Stimulated activated CD4-positive, alpha-beta T cell treated with anti-CD3 and anti-CD28 coated beads, Interleukin-12 subunit alpha, Interleukin-12 subunit beta, amount 100 ng/mL, for 4 hours (primary cell): ENCODE measurements around the gene B4GALT6.
"Not testable (repeated sequence)": the region's sequence is repeated elsewhere in the genome, so short reads cannot be mapped to it uniquely, and the experiment has no call there.

Source experiments
- DNase-seq: peaks from one replicate; pipeline ENCODE4 v3.0.0-alpha.2; 2020

Gene B4GALT6, protein sequence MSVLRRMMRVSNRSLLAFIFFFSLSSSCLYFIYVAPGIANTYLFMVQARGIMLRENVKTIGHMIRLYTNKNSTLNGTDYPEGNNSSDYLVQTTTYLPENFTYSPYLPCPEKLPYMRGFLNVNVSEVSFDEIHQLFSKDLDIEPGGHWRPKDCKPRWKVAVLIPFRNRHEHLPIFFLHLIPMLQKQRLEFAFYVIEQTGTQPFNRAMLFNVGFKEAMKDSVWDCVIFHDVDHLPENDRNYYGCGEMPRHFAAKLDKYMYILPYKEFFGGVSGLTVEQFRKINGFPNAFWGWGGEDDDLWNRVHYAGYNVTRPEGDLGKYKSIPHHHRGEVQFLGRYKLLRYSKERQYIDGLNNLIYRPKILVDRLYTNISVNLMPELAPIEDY

DNA sequence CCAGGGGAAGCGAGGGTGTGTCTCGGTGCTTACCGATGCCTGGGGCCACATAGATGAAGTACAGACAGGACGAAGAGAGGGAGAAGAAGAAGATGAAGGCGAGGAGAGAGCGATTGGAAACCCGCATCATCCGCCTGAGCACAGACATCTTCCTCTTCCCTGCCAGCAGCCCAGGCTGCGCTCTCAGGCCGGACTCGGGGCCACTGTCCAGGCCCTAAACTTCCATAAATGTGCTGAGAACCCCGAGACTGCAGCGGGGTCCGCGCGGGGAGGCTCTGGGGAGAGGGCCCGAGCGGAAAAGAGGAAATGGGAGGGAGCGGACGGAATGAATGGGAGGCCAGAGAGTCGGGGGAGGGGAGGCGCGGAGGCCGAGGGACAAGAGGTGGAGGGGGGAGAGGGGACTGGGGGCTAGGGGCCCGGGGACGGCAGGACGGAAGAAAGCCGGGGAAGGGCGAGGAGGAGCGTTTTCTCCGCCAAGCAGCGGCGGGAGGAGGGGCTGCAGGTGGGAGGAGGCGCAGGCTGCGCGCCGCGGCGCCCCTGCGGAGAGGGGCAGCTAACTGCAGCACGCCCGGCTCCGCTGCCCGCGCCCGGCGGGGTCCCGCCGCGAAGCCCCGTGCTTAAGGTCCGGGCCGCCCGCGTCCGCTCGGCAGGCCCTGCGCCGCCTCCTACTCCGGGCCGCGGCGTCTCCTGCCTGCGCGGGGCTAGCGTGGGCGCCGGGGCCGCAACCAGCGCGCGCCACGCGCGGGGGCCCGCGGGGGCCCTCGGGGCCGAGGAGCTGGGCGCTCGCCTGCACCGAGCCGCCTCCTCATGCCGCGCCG, at the start of gene B4GALT6:
Gene B4GALT6, minus strand, starts transcription at position 303 of the 818 bp plus-strand sequence. Its CDS starts 155 bp downstream, at position 148.
- DNase-seq = peak; percentile 30

DNA sequence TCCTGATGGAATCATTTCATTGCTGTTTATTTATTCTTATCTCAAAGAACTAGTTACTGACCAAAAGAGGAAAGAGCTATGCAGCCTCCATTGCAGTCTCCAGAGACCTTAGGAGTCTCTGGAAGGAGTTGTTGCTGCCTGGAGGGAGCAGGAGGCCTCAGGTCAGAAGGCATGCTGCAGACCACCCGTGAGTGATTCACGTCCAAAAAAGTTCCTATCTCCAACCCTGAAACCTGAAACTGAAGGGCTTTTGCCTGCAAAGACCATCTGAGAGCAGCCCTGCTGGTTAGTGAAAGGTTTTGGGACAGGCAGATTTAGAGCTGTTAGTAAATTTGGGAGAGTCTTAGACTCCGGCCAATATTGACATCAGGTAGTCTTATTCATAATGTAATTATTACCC, 47.2 kb upstream of the B4GALT6 start:
- DNase-seq = no peak

DNA sequence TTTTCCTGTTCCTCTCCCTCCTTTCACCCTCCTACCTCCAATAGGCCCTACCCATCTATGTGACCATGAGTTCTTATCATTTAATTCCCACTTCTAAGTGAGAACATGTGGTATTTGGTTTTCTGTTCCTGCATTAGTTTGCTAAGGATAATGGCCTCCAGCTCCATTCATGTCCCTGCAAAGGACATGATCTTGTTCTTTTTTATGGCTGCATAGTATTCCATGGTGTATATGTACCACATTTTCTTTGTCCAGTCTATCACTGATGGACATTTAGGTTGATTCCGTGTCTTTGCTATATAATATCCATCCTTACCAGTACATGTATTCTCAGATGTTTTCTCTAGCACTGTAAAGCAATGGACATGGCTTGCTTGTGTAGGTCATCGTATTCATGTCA, 44.8 kb upstream of the B4GALT6 start:
- not testable (repeated sequence) for DNase-seq

DNA sequence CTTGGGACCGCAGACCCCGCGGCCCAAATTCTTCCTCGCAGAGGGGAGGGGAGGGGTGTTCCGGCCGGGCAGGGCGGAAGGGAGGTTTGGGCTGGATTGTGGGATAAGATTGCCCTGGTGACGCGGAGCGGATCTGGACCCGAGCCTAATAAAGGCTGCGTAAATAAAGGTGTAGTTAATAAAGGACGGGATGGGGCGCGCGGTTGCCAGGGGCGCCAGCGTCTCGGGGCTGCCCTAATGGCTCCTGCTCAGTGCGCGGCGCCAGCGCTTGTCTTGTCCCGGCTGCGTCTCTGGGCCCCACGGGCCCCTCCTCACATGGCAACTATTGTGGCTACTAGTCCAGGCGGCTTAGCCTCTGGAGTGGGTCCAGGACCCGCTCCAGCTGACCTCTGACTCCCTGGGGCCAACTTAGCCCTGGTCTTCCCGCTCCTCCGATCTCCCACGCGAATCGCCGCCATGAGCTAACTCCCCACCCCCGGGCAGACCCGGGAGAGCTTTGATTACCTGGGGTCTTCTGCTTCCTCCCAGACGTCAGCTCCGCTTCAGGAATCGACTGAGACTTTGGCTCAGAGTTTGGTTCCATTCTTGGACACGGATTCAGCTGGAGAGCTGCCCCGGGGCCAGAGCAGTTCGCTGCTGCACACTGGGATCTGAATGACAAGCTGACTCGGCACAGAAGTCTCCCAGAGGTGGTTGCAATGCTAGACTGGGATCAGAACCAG, 39.8 kb upstream of the B4GALT6 start:
- DNase-seq = no peak

DNA sequence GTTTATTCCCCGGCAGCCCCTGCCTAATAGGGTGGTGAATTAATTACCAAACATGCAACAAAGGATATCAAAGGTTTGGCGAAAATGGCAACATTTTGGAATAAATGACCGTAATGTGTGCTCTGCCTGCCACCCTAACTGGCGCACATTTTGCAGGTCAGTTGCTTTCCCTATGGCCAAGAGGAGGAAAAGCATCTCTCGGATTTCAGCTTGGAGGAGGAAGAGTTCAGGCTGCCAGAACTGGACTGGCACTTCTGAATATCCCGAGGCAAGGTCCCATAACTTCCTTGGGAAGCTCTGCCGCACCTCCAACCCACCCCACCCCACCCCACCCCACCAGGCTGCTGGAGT, 39.2 kb upstream of the B4GALT6 start:
- DNase-seq = no peak

DNA sequence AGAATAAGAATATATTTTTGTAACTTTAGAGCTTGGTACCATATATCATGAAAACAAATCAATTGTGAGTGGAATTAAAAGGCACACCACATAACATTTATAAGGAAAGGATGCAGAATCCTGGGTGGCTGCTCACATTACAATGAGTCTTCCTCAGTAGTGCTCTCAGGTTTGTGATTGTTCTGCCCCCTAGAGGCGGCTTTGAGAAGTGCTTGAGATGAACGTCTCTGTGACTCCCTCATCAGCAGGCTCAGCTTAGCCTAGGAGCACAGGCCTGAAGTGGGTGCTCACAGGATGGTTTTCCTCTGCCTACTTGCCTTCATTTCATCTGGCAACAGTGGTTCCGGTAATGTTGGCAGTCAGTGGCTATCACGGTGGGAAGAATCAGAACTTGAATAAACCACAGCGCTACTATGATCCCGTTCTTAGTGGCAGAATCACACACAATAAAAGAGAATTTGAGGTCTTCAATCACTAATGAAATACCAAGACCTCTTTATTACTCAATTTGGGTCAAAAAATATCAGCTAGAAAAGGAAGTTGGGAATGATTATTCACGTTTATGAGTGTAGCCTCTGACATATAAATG, 38.1 kb upstream of the B4GALT6 start:
- peak; percentile 69 for DNase-seq

DNA sequence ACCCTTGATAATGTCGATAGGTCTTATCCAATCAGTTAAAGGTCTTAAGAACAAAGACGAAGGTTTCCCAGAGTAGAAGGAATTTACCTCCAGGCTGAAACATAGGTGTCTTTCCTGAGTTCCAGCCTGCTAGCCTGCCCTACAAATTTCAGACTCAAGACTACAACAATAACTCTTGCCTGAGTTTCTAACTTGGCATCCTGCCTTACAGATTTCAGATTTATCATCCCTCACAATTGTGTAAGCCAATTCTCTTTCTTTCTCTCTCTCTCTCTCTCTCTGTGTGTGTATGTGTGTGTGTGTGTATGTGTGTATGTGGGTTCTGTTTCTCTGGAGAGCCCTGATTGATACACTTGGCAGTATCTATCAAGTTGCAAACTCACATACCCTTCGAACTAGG, 37.2 kb upstream of the B4GALT6 start:
- DNase-seq = no peak

DNA sequence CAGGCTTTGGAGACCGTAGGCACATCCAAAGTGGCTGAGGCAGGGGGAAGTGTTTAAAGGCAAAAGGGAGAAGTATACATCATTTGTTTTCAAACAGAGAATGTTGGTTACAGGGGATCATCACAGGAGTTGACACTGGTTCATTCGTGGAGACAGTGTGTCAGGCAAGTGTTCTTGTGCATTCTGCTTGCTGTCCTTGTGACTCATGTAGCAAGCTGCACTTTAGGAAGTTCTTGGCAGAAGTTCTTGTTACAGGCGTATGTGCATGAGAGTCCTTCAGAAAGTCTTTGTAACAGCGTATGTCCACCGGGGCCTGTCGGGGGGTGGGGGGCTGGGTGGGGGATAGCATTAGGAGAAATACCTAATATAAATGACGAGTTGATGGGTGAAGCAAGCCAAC, 36.5 kb upstream of the B4GALT6 start:
- no peak for DNase-seq

DNA sequence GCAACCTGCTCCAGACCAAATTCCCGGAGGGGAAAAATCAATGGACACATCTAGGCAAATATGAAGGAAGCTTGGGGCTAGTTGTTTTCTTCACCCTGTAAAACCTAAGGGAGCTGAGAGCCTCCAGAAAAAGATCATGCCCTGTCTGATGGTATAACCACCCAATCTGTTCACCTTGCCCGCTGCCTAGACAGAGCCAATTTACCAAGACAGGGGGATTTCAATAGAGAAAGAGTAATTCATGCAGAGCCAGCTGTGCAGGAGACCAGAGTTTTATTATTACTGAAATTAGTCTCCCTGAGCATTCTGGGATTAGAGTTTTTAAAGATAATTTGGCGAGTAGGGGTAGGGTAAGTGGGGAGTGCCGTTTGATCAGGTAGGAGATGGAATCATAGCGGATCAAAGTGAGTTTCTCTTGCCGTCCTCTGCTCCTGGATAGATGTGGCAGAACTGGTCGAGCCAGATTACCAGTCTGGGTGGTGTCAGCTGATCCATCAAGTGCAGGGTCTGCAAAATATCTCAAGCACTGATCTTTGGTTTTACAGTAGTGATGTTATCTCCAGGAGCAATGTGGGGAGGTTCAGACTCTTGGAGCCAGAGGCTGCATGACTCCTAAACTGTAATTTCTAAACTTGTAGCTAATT, 35.1 kb upstream of the B4GALT6 start:
- DNase-seq = no peak

DNA sequence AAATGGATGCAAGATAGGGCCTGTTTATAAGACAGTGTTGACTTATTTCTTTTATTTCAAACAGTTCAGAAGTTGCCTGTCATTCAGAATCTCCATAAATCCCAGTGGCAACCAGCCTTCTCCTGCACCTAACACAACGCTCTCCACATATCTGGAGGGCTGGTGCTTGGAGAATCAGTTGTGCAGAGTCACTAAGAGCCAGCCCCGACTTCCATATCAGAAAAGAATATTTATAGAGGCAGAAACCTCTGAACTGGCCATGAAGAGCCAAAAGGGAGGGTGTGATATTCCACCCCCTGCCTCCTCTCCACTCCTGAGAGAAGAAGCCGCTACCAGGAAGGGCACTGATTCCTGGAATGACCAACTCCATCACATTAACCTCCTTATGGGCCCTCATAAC, 34.0 kb upstream of the B4GALT6 start:
- DNase-seq = no peak

DNA sequence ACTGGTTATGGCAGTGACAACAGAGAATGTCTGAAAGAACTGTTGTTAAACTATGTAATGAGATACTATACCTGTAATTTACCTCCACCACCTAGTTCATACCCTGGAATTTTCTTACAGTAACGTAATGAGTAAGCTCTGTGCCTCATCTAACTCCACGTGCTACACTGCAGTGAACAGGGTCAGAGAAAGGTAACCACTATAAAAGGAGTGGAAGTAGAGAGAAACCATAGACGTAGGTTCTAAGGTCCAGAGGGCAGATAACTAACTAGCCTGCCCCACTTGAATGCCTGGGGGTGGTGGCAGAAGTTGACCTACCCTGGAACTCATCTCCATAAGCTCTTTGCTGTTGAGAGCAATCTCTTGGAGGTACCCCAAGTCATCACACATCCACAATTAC, 32.0 kb upstream of the B4GALT6 start:
- DNase-seq = no peak

DNA sequence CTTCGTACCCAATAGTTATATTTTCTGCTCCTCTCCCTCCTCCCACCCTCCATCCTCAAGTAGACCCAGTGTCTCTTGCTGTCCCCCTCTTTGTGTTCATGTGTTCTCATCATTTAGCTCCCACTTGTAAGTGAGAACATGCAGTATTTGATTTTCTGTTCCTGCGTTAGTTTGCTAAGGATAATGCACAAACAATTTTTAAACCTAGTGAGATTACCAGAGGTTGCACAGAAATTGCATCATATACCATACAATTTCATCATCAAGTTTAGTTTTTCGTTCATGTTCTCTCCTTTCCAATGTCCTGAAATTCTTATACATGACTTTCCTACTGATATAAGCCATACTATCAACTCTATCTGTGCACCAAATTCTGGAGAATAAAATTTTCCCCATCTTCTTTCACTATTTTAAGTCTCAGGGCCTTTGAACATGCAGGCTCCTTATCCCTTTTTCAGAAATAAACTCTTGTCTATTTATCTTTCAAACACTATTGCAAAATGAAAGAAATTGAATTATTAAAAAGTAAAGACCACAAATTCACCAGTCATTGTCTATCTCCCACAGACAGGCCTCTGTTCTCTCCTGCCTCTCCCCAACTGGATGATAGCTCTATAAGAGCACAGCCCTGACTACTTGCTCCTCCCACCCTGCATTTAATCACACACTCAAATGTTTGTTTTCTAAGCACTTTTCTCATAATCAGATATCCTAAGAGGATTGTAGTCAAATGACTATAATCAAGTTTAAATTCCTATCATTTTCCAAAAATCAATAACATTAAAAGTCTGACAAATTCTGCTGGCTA, 27.2 kb upstream of the B4GALT6 start:
- DNase-seq = no peak

DNA sequence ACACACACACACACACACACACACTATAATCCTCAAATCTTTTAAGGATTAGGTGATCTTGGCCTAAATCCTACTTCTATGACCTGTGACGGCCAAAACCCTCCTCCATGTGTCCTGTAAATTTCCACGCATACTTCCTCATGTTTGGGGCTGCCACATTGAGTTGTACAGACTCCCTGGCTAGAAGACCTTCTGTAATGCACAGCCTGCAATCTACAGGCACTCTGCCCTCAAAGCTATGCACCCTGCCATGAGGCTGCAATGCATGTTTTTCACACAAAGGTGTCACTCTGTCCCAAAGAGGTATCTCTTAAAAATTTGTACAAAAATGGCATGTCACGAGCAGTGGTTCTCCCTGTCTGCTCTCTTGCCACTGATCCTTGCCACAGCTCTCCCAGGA, 26.4 kb upstream of the B4GALT6 start:
- DNase-seq = no peak

DNA sequence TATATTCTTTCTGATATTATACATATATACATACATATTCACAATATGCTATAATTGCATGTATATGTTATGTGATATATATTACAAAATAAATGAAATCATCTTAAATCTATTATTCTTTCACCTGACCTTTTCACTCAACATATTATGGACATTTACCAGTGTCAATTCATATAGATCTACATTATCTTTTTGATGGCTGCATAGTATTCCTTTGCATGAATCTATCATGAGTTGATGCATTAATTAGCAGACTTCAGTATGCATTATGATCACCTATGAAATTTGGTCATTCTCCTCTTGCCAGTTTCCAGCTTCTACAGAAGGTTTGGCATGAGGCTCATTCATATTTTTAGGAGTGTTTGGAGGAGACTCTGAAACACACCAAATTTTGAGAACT, 23.4 kb upstream of the B4GALT6 start:
- no peak for DNase-seq

DNA sequence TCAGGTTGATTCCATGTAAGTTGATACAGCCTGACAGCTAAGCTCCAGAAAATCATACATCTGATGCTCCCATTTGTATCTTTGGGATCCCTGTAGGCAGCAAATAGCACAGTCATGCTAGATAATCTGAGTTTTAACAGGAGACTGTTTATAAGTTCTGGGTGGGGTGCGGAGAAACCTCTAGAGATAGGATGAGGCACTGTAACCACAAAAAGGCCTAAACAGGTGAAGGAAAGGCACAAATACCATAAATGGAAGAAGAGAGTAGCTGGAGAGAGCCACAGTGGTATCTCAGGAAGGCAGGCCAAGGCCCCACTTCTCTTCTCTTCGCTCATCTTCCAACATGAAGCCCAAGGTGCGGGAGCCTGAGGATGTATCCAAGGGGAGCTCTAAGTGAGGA, 18.1 kb upstream of the B4GALT6 start:
- no peak for DNase-seq

DNA sequence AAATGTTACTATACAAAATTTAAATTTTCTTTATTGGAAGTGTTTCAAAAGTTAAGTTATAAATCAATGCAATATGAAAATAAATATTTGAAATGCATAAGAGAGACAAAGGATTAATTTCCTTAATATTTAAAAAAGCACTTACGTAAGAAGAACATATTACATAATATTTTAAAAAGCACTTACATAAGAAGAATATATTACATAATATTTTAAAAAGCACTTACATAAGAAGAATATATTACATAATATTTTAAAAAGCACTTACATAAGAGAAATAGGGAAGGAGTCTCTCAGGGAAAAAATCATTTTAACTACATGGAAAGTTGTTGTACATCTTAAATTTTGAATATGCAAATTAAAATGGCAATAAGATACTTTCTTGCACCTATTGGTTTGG, 17.4 kb upstream of the B4GALT6 start:
- no peak for DNase-seq

DNA sequence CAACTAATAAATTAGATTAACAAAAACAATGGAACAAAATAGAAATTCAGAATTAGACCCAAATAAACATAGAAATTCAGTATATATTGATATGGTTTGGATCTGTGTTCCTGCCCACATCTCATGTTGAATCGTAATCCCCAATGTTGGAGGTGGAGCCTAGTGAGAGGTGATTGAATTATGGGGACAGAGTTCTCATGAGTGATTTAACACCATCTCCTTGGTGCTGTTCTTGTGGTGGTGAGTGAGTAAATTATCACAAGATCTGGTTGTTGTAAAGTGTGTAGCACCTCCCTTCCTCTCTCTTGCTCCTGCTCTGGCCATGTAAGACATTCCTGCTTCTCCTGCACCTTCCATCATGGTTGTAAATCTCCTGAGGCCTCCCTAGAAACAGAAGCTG, 16.6 kb upstream of the B4GALT6 start:
- no peak for DNase-seq

DNA sequence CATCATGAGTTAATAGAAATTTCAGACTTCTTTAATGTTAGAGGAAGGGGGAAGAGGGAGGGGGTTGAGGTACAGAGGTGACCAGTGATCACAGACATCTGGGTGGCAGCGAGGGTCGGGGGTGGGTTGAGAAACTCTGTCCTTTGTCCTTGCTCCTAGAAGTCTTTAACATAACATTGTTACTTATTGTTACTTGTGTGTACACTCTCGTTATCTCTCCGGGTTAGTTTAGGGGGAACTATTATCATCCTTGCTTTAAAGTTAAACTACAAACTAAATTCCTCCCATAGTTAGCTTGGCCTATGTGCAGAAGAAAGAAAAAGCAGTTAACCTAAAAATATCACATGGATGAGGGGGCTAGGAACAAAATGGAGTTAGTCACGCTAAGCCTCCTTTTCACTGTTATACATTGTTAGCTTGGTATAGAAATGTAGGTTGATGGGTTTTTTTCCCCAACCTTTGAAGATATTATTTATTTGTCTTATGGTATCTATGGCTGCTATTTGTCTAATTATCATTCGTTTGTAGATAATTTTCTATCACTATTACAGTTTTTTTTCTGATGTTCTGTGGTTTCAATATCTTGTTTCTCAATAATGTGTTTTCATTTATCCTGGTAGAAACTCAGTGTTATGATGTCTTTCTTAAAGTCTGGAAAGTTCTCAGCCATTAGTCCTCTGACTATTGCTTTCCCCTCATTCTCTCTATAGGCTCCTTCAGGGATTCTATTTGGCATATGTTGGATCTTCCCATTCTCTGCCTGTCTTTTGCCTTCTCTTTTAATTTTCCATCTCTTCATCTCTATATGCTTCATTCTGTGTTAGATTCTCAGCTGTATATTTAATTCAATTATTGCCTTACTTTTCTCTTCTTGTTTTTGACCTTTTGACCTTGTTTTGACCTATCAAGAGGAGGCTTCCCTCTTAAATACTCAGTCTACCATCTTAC, 13.2 kb upstream of the B4GALT6 start:
- no peak for DNase-seq

DNA sequence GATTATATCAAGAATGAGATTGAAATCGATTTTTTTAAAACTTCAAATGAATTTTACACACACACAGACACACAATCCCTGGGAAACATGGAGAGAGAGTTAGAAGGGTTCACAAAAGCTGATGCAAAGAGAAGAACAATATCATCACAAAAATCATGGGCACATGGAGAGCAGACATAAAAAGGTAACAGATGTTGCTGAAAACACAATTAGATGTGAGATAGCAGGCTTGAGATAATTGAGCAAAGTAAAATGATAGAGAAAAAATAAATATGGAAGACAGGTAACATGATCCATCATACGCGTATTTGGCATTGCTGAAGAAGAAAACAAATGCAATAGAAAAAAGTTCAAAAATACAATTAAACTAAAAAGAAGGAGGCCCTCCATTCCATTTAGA, 11.6 kb upstream of the B4GALT6 start:
- no peak for DNase-seq

DNA sequence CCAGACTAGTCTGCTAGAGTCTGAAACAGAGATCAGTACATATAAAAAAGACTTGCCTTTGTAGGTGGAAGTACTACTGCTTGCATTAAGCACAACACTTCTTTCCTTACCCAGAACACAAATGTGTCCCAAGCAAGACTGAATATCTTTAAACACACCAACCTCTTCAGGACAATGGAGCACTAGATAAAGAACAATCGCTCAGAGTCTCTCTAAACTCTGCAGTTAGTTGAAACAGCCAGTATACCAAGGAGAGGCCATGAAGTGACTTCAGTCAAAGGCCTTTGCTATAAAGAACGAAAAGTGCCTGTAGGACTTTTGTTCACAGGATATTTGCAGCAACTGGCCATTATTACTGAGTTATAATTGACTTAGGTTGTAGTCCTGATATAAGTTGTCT, 9.9 kb upstream of the B4GALT6 start:
- no peak for DNase-seq

DNA sequence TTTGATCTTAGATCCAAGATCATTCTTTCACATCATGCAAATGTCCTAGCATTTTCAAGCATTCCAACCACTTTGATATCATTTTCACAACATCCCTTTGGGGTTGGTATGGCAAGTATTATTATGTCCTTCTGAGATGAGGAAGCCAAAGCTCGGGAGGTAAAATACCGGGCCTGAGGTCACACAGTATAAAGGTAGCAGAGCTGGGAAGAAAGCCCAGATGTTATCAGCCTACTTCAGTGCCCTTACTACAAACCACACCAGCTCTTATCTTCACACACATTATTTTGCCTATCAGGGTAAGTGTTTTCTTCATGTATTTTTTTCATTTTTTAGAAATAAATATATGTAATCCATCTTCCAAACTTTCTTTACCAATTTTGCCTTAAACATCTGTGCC, 4.2 kb upstream of the B4GALT6 start:
- DNase-seq = no peak
